ENCODE measurements around the gene GPD2. TPM values are rescaled to one million over a fixed set of nuclear protein-coding genes. Genes with fewer than 3 reads are reported as not detected.

GPD2 gene
- total and polyA plus RNA-seq, 2 of the 4 experiments (the other 2 are of a cell fraction) = 20.4 to 100 TPM

- Histone ChIP-seq H3K27ac (ENCODE audit: insufficient read depth, low read length) (no peak overlapping the region), H3K27me3 (ENCODE audit: control insufficient read depth, insufficient read depth, low read length) (no peaks in the 10 kb centered on the region), H3K4me2 (ENCODE audit: low read depth, low read length) (no peak overlapping the region), H3K36me3 (ENCODE audit: control insufficient read depth, insufficient read depth, low read length) (no peaks in the 10 kb centered on the region), H3K14ac (replicated peaks; ENCODE audit: low read depth, low read length) (no peak overlapping the region), H3K56ac (ENCODE audit: extremely low read depth, insufficient read depth, low read length) (no peak overlapping the region), H4K8ac (ENCODE audit: low read depth in 2 of 2, low read length in 2 of 2) (no peak overlapping the region), H3K18ac (ENCODE audit: low read depth, low read length) (no peak overlapping the region), H2BK120ac (ENCODE audit: low read depth, low read length) (no peak overlapping the region), H3K79me1 (ENCODE audit: low read depth in 1 of 2, low read length in 2 of 2) (peaks cover 7 to 15% of the 10 kb centered on the region in 2 experiments; a peak in 3 of 4 replicates), H3K4me3 (ENCODE audit: insufficient read depth, low read depth, low read length) (no peak overlapping the region), H2AFZ (replicated peaks; ENCODE audit: low read length, poor library complexity) (no peak overlapping the region), H2AK5ac (ENCODE audit: low read depth, low read length) (no peak overlapping the region), H4K5ac (ENCODE audit: low read depth, low read length) (no peak overlapping the region), H3K9ac (ENCODE audit: low read depth, low read length) (no peak overlapping the region), H2AK9ac (replicated peaks; ENCODE audit: low read depth, low read length, poor library complexity) (no peak overlapping the region), H3K9me3 (ENCODE audit: control insufficient read depth, insufficient read depth, low read length) (no peaks in the 10 kb centered on the region), H3K9me1 (ENCODE audit: insufficient read depth, low read length) (no peaks in the 10 kb centered on the region), H4K91ac (ENCODE audit: insufficient read depth, low read depth, low read length) (no peak overlapping the region), H3K4ac (ENCODE audit: low read depth, low read length) (no peak overlapping the region), H3K4me1 (ENCODE audit: control insufficient read depth, insufficient read depth, low read length) (no peaks in the 10 kb centered on the region; the same call in 1 of the 2 replicates), H2BK15ac (ENCODE audit: low read depth, low read length) (no peak overlapping the region), H3K23ac (ENCODE audit: low read depth, low read length) (no peak overlapping the region), H2BK5ac (ENCODE audit: low read depth, low read length, poor library complexity, severe bottlenecking) (no peak overlapping the region), H4K20me1 (ENCODE audit: insufficient read depth, low read length) (no peaks in the 10 kb centered on the region), H2BK20ac (ENCODE audit: low read depth, low read length) (no peak overlapping the region)
- in situ Hi-C loops (cut with MboI; ENCODE audit: low sequenced_read_pairs) (no loop called here), dilution Hi-C loops (cut with HindIII; ENCODE audit: low sequenced_read_pairs, unreplicated experiment) (no loop called here), intact Hi-C loops (cut with micrococcal nuclease) (no loop called here)
- ATAC-seq (ENCODE audit: low read depth) (no peak), DNase-seq (no peak)
- BruUV-seq (replicated peaks) = no TSS peak
- no peak for TF ChIP-seq BHLHE40 (IDR thresholded peaks at IDR 0.05; ENCODE audit: low read depth, low read length)
- TF ChIP-seq, protein P1, sequence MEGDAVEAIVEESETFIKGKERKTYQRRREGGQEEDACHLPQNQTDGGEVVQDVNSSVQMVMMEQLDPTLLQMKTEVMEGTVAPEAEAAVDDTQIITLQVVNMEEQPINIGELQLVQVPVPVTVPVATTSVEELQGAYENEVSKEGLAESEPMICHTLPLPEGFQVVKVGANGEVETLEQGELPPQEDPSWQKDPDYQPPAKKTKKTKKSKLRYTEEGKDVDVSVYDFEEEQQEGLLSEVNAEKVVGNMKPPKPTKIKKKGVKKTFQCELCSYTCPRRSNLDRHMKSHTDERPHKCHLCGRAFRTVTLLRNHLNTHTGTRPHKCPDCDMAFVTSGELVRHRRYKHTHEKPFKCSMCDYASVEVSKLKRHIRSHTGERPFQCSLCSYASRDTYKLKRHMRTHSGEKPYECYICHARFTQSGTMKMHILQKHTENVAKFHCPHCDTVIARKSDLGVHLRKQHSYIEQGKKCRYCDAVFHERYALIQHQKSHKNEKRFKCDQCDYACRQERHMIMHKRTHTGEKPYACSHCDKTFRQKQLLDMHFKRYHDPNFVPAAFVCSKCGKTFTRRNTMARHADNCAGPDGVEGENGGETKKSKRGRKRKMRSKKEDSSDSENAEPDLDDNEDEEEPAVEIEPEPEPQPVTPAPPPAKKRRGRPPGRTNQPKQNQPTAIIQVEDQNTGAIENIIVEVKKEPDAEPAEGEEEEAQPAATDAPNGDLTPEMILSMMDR (conservative IDR thresholded peaks at IDR 0.05; ENCODE audit: low read depth, low read length) = no peak
- TF ChIP-seq MAZ (IDR thresholded peaks at IDR 0.05; ENCODE audit: borderline replicate concordance, low read depth, low read length) = no peak
- no peak for TF ChIP-seq RAD21 (IDR thresholded peaks at IDR 0.05; ENCODE audit: low read length)
- no peak for TF ChIP-seq RCOR1 (IDR thresholded peaks at IDR 0.05; ENCODE audit: insufficient replicate concordance, low read length)
- no peak for TF ChIP-seq MAFK (IDR thresholded peaks at IDR 0.05; ENCODE audit: low read depth, low read length)
- no peak for TF ChIP-seq MXI1 (IDR thresholded peaks at IDR 0.05; ENCODE audit: borderline replicate concordance, low read depth, low read length)
- no peak for TF ChIP-seq POLR2A (IDR thresholded peaks at IDR 0.05; ENCODE audit: low read depth, low read length)
- ChIA-PET CTCF (no interaction called here), POLR2A (ENCODE audit: unreplicated experiment) (interaction anchor here (0.6 to 1.0 kb wide), 2 partner anchors 11 to 28 kb away, joined by 4 to 20 read pairs; no protein-coding TSS in a partner anchor)
- no CpG with 5 or more reads among the region's 3 CpGs for WGBS, 2 experiments (ENCODE audit: extremely low coverage in 2 of 2, insufficient read length in 1 of 2)
These were observed 47.6 kb downstream of the GPD2 start for GRCh38 chr2:156483741-156484173.

Data from IMR-90 (cell line).